Mesenchymal stem cell (in vitro differentiated cells and primary cell): ENCODE results near the gene DBX1.

Source experiments
- DNase-seq: peaks from one replicate; pipeline ENCODE4 v3.0.0-alpha.2; 2013
- H2AFZ ChIP-seq: one replicate; pipeline ENCODE4 v1.6.1; 2013; ENCODE audit warnings: low read depth, mild to moderate bottlenecking, control low read depth, inconsistent platforms, low read length, moderate library complexity
- H2AK5ac ChIP-seq: 2 replicates; pipeline ENCODE4 v1.6.1; 2013; ENCODE audit warnings: low read length, moderate library complexity, mild to moderate bottlenecking, inconsistent platforms; ENCODE audit not compliant: severe bottlenecking
- H2BK120ac ChIP-seq: one replicate; pipeline ENCODE4 v1.6.1; 2013; ENCODE audit warnings: low read depth, mild to moderate bottlenecking, inconsistent platforms, low read length, moderate library complexity
- H2BK12ac ChIP-seq, 2 experiments: one replicate each; pipeline ENCODE4 v1.6.1; 2013; ENCODE audit warnings: inconsistent platforms in 2 of 2, low read length in 2 of 2, mild to moderate bottlenecking in 2 of 2, moderate library complexity in 2 of 2, control low read depth in 1 of 2
- H2BK15ac ChIP-seq: one replicate; pipeline ENCODE4 v1.6.1; 2013; ENCODE audit warnings: mild to moderate bottlenecking, low read depth, inconsistent platforms; ENCODE audit not compliant: poor library complexity, severe bottlenecking
- H2BK5ac ChIP-seq: 2 replicates; pipeline ENCODE4 v1.6.1; 2013; ENCODE audit warnings: low read depth, mild to moderate bottlenecking, low read length, control low read depth, inconsistent platforms; ENCODE audit not compliant: poor library complexity, severe bottlenecking
- H3K14ac ChIP-seq, 2 experiments: one replicate each; pipeline ENCODE4 v1.6.1; 2013; ENCODE audit warnings: inconsistent platforms in 2 of 2, low read length in 2 of 2, control low read depth in 1 of 2, mild to moderate bottlenecking in 1 of 2, moderate library complexity in 1 of 2
- H3K18ac ChIP-seq, 2 experiments: one replicate each; pipeline ENCODE4 v1.6.1; 2013; ENCODE audit warnings: inconsistent platforms in 2 of 2, low read length in 2 of 2, control low read depth in 1 of 2, low read depth in 1 of 2, mild to moderate bottlenecking in 1 of 2
- H3K23ac ChIP-seq, 2 experiments: one replicate each; pipeline ENCODE4 v1.6.1; 2013; ENCODE audit warnings: inconsistent platforms in 2 of 2, low read length in 2 of 2, mild to moderate bottlenecking in 2 of 2, moderate library complexity in 2 of 2, control low read depth in 1 of 2
- H3K27ac ChIP-seq: 2 replicates; pipeline ENCODE4 v1.5.1; 2013; ENCODE audit warnings: mild to moderate bottlenecking, moderate library complexity, low read length, control low read depth, inconsistent platforms; ENCODE audit not compliant: poor library complexity, severe bottlenecking
- H3K27me3 ChIP-seq, 2 experiments: 2 replicates each; pipeline versions ENCODE4 v1.6.1 to v1.7.0; 2013; ENCODE audit warnings: low read length in 2 of 2, mild to moderate bottlenecking in 2 of 2, moderate library complexity in 2 of 2, control low read depth in 1 of 2, inconsistent platforms in 1 of 2; ENCODE audit not compliant: control insufficient read depth in 1 of 2, insufficient read depth in 1 of 2
- H3K36me3 ChIP-seq, 2 experiments: 2 replicates each; pipeline versions ENCODE4 v1.6.1 to v1.7.0; 2013; ENCODE audit warnings: low read length in 2 of 2, control low read depth in 1 of 2, inconsistent platforms in 1 of 2, low read depth in 1 of 2, mild to moderate bottlenecking in 1 of 2; ENCODE audit not compliant: insufficient read depth in 2 of 2, control insufficient read depth in 1 of 2
- H3K4ac ChIP-seq, 2 experiments: one replicate each; pipeline ENCODE4 v1.6.1; 2013; ENCODE audit warnings: inconsistent platforms in 2 of 2, low read length in 2 of 2, mild to moderate bottlenecking in 2 of 2, moderate library complexity in 2 of 2, control low read depth in 1 of 2, low read depth in 1 of 2
- H3K4me1 ChIP-seq: 2 replicates; pipeline ENCODE4 v1.6.1; 2013; ENCODE audit warnings: low read depth, low read length, control low read depth; ENCODE audit not compliant: control insufficient read depth, insufficient read depth
- H3K4me2 ChIP-seq: 2 replicates; pipeline ENCODE4 v1.6.1; 2013; ENCODE audit warnings: low read length, mild to moderate bottlenecking, inconsistent platforms; ENCODE audit not compliant: poor library complexity, severe bottlenecking
- H3K4me3 ChIP-seq, 2 experiments: 2 replicates each; pipeline versions ENCODE4 v1.5.1 to v1.7.0; 2013; ENCODE audit warnings: low read length in 2 of 2, mild to moderate bottlenecking in 2 of 2, control low read depth in 1 of 2, low read depth in 1 of 2; ENCODE audit not compliant: insufficient read depth in 1 of 2
- H3K79me1 ChIP-seq: replicated peaks from 2 replicates; pipeline ENCODE4 v1.6.1; 2013; ENCODE audit warnings: mild to moderate bottlenecking, control low read depth, low read length, inconsistent platforms; ENCODE audit not compliant: poor library complexity, severe bottlenecking
- H3K9ac ChIP-seq: 2 replicates; pipeline ENCODE4 v1.7.0; 2013; ENCODE audit warnings: mild to moderate bottlenecking, low read length, moderate library complexity
- H3K9me3 ChIP-seq: 2 replicates; pipeline ENCODE4 v1.7.0; 2013; ENCODE audit warnings: mild to moderate bottlenecking, low read length; ENCODE audit not compliant: control insufficient read depth
- H4K8ac ChIP-seq: one replicate; pipeline ENCODE4 v1.6.1; 2013; ENCODE audit warnings: inconsistent platforms, mild to moderate bottlenecking, low read length, moderate library complexity
- H4K91ac ChIP-seq: one replicate; pipeline ENCODE4 v1.6.1; 2013; ENCODE audit warnings: mild to moderate bottlenecking, low read length, inconsistent platforms
- WGBS: methylation state at CpG from one replicate; pipeline ENCODE4 v1.1.7; 2013; ENCODE audit warnings: mixed read lengths; 5-methylcytosine and 5-hydroxymethylcytosine counted together

The DBX1 gene

DNA sequence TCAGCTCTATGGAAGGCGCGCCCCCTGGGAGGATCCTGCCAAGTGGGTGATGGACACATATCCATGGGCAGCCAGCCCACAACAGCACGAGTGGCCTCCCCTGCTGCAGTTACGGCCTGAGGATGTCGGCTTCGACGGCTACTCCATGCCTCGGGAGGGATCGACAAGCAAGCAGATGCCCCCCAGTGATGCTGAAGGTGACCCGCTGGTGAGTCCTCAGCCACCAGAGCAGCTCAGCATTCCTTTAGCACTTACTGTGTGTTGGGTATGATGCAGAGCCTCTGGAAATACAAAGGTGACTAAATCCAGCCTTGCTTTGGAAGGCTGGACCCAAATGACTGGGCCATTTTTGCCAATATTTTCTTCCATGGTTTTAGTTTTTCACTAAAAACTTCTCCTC, 45.7 kb downstream of the DBX1 start:
- no peak overlapping the region for H2BK5ac ChIP-seq
- no peaks in the 10 kb centered on the region for H3K27me3 ChIP-seq
- no peak overlapping the region for H3K27ac ChIP-seq
- H4K91ac ChIP-seq: no peak overlapping the region
- no peak overlapping the region for H3K4me3 ChIP-seq
- no peak overlapping the region for H3K14ac ChIP-seq
- H3K79me1 ChIP-seq: no peaks in the 10 kb centered on the region
- peaks cover 26 to 78% of the 10 kb centered on the region in 2 experiments for H3K36me3 ChIP-seq
- 96% methylated on average over 10 of the region's 10 CpGs for WGBS
- no peak for DNase-seq
- no peaks in the 10 kb centered on the region for H3K9me3 ChIP-seq
- H4K8ac ChIP-seq: no peak overlapping the region
- peaks cover 32% of the 10 kb centered on the region for H3K4me1 ChIP-seq
- no peak overlapping the region for H3K4me2 ChIP-seq
- no peak overlapping the region for H2AFZ ChIP-seq
- no peak overlapping the region for H2BK120ac ChIP-seq
- H2BK12ac ChIP-seq: no peak overlapping the region
- H3K23ac ChIP-seq: no peak overlapping the region
- no peak overlapping the region for H2AK5ac ChIP-seq
- no peak overlapping the region for H3K4ac ChIP-seq
- H3K18ac ChIP-seq: no peak overlapping the region
- no peak overlapping the region for H2BK15ac ChIP-seq
- no peak overlapping the region for H3K9ac ChIP-seq

DNA sequence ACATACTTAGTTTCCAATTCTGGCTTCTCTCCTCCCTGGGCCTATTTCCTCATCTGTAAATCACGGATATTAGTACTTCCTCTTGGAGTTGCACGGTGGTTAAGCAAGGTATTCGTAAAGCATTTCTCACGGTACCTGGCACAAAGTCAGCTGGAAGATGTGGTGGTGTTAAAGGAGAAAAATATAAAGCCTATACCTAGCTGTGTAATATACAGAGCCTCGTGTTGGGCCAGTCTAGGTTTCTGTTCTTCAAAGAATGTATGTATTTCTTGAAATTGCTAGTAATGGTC, 47.2 kb downstream of the DBX1 start:
- peak overlapping the region; percentile 98 for H4K8ac ChIP-seq
- peak overlapping the region; percentile 46 for H2AFZ ChIP-seq
- H2BK15ac ChIP-seq: peak overlapping the region; percentile 60
- no peak overlapping the region for H3K14ac ChIP-seq
- H3K4me3 ChIP-seq: no peak overlapping the region
- no peaks in the 10 kb centered on the region for H3K9me3 ChIP-seq
- no peak overlapping the region for H2AK5ac ChIP-seq
- peak overlapping the region; percentile 89 for H3K27ac ChIP-seq
- H3K4me2 ChIP-seq: no peak overlapping the region
- H3K9ac ChIP-seq: peak overlapping the region; percentile 82
- no peak for DNase-seq
- WGBS: 91% methylated on average over 5 of the region's 5 CpGs
- peak overlapping the region; percentile 82 to 85 for H3K18ac ChIP-seq
- peak overlapping the region; percentile 98 for H4K91ac ChIP-seq
- peak overlapping the region in 1 of 2 experiments; percentile 2 for H3K23ac ChIP-seq
- H3K27me3 ChIP-seq: no peaks in the 10 kb centered on the region
- H2BK5ac ChIP-seq: peak overlapping the region; percentile 36
- no peaks in the 10 kb centered on the region for H3K79me1 ChIP-seq
- H2BK12ac ChIP-seq: peak overlapping the region; percentile 88 to 95
- peak overlapping the region; percentile 81 for H2BK120ac ChIP-seq
- peaks cover 15 to 77% of the 10 kb centered on the region in 2 experiments for H3K36me3 ChIP-seq
- peaks cover 32% of the 10 kb centered on the region for H3K4me1 ChIP-seq
- H3K4ac ChIP-seq: peak overlapping the region; percentile 64 to 89

DNA sequence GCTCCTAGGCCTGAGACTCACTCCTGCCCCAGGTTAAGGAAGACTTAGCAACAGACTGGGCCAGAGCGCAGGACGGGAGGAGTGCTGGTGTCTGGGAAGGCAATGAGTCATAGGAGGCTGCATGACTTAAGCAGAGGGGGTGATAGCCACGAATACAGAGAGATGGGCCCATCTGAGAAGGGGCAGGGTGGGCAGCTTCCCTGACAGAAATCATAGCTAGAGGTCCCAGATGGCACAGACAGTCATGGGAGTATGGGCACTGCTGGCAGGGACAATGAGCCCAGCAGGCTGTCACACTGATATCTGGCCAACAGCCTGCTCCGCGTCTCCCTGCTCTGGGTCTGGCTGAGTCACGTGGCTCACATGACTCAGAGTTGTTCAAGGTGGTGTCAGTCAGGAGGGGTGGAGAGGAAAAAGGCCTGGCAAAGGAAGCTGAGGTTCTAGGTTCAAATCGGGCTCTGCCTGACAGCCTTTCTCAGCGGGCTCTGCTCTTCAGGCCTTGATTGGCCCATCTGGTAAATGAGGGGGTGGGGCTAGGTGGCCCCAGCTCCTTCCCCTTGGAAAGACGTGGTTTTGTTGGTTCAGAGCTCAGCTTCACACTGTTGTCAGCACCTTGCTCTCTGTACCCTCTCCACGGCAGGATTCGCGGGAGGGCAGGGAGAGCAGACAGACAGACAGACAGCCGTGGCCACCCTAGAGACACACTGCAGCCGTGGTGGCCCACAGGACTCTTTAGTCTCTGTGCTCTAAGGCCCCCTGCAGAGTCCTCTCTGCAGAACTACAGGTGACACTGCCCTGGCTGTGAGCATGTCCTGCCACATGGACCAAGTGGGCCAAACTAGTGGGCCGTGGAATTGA, 47.8 kb downstream of the DBX1 start:
- H4K8ac ChIP-seq: peak overlapping the region; percentile 98
- H3K4me2 ChIP-seq: peak overlapping the region; percentile 36
- peak overlapping the region; percentile 82 for H3K9ac ChIP-seq
- H3K9me3 ChIP-seq: no peaks in the 10 kb centered on the region
- peak overlapping the region in 1 of 2 experiments; percentile 58 for H3K14ac ChIP-seq
- peak overlapping the region; percentile 88 to 95 for H2BK12ac ChIP-seq
- H3K79me1 ChIP-seq: no peaks in the 10 kb centered on the region
- peaks cover 14 to 77% of the 10 kb centered on the region in 2 experiments for H3K36me3 ChIP-seq
- peak overlapping the region; percentile 37 for H2AK5ac ChIP-seq
- peak overlapping the region; percentile 73 for H2BK5ac ChIP-seq
- H3K4me1 ChIP-seq: peaks cover 32% of the 10 kb centered on the region
- H2AFZ ChIP-seq: peak overlapping the region; percentile 64
- peak overlapping the region; percentile 89 for H3K27ac ChIP-seq
- peak overlapping the region in 1 of 2 experiments; percentile 63 for H3K4me3 ChIP-seq
- no peaks in the 10 kb centered on the region for H3K27me3 ChIP-seq
- DNase-seq: peak; percentile 98
- H4K91ac ChIP-seq: peak overlapping the region; percentile 98
- H3K4ac ChIP-seq: peak overlapping the region; percentile 64 to 89
- peak overlapping the region in 1 of 2 experiments; percentile 86 for H3K23ac ChIP-seq
- peak overlapping the region; percentile 85 to 96 for H3K18ac ChIP-seq
- 33% methylated on average over 15 of the region's 15 CpGs for WGBS
- peak overlapping the region; percentile 75 for H2BK15ac ChIP-seq
- H2BK120ac ChIP-seq: peak overlapping the region; percentile 81

DNA sequence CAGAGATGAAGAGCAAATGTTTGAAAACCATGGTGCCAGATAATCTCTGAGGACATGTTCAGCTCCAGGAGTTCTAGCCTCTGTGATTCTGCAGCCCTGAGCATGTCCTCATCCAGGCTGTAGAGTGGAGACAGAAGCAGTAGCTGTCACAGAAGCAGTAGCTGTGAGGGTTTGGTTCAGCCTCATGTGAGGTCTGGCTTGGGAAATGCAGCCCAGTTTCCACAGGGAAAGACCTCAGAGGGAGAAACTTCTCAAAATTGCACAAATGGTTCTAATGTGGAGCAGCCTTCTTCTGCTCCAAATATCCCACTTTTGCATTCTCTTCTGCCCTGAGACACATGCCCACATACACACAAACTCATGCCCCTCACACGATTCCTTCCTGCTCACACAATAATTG, 48.4 kb downstream of the DBX1 start:
- H3K4me2 ChIP-seq: no peak overlapping the region
- no peak overlapping the region for H3K23ac ChIP-seq
- H3K9me3 ChIP-seq: no peaks in the 10 kb centered on the region
- peak overlapping the region; percentile 89 for H3K27ac ChIP-seq
- peak overlapping the region; percentile 82 for H3K9ac ChIP-seq
- H2BK5ac ChIP-seq: no peak overlapping the region
- H2BK12ac ChIP-seq: peak overlapping the region; percentile 16 to 34
- no peaks in the 10 kb centered on the region for H3K79me1 ChIP-seq
- H2BK15ac ChIP-seq: no peak overlapping the region
- H4K91ac ChIP-seq: no peak overlapping the region
- H3K14ac ChIP-seq: no peak overlapping the region
- H3K4me3 ChIP-seq: peak overlapping the region in 1 of 2 experiments; percentile 63
- no peak overlapping the region for H2AFZ ChIP-seq
- no peak for DNase-seq
- peak overlapping the region; percentile 45 for H4K8ac ChIP-seq
- H3K18ac ChIP-seq: peak overlapping the region; percentile 75 to 96
- H2AK5ac ChIP-seq: peak overlapping the region; percentile 42
- no peaks in the 10 kb centered on the region for H3K27me3 ChIP-seq
- H3K4ac ChIP-seq: peak overlapping the region; percentile 29 to 42
- 0% methylated on average over 1 of the region's 1 CpG for WGBS
- peaks cover 32% of the 10 kb centered on the region for H3K4me1 ChIP-seq
- H2BK120ac ChIP-seq: peak overlapping the region; percentile 65
- peaks cover 15 to 75% of the 10 kb centered on the region in 2 experiments for H3K36me3 ChIP-seq
